H9 (cell line): ENCODE results near the gene GCM1. TPM values are rescaled to one million over a fixed set of nuclear protein-coding genes. Genes with fewer than 3 reads are reported as not detected.

Experiments
- DNase-seq: peaks from one replicate; pipeline ENCODE4 v3.0.0-alpha.2; 2017
- H2AFZ ChIP-seq: one replicate; pipeline ENCODE4 v1.6.1; 2013; ENCODE audit warnings: mild to moderate bottlenecking, low read length, control low read depth, moderate library complexity
- H2AK5ac ChIP-seq: 2 replicates; pipeline ENCODE4 v1.6.1; 2013; ENCODE audit warnings: low read length, control low read depth, mixed read lengths; ENCODE audit not compliant: insufficient read length
- H2BK120ac ChIP-seq: one replicate; pipeline ENCODE4 v1.6.1; 2013; ENCODE audit warnings: low read depth, mild to moderate bottlenecking, low read length, control low read depth, inconsistent platforms; ENCODE audit not compliant: poor library complexity, severe bottlenecking
- H2BK12ac ChIP-seq: 2 replicates; pipeline ENCODE4 v1.6.1; 2013; ENCODE audit warnings: low read length, control low read depth, mixed read lengths, low read depth; ENCODE audit not compliant: insufficient read length
- H2BK15ac ChIP-seq: 2 replicates; pipeline ENCODE4 v1.6.1; 2013; ENCODE audit warnings: low read depth, low read length, control low read depth
- H2BK20ac ChIP-seq: one replicate; pipeline ENCODE4 v1.6.1; 2013; ENCODE audit warnings: low read depth, mild to moderate bottlenecking, low read length, control low read depth, inconsistent platforms; ENCODE audit not compliant: poor library complexity, severe bottlenecking
- H2BK5ac ChIP-seq: 2 replicates; pipeline ENCODE4 v1.6.1; 2013; ENCODE audit warnings: low read length, control low read depth, mixed read lengths; ENCODE audit not compliant: insufficient read length
- H3K14ac ChIP-seq: 2 replicates; pipeline ENCODE4 v1.6.1; 2013; ENCODE audit warnings: low read length, control low read depth; ENCODE audit not compliant: insufficient read depth
- H3K18ac ChIP-seq: 2 replicates; pipeline ENCODE4 v1.6.1; 2013; ENCODE audit warnings: low read depth, mild to moderate bottlenecking, mixed read lengths, low read length, control low read depth; ENCODE audit not compliant: insufficient read length
- H3K23ac ChIP-seq: 2 replicates; pipeline ENCODE4 v1.6.1; 2013; ENCODE audit warnings: low read length, control low read depth, mixed read lengths, low read depth; ENCODE audit not compliant: insufficient read length
- H3K23me2 ChIP-seq: 2 replicates; pipeline ENCODE4 v1.6.1; 2013; ENCODE audit warnings: low read depth, mild to moderate bottlenecking, mixed read lengths, low read length, control low read depth; ENCODE audit not compliant: insufficient read length, poor library complexity, severe bottlenecking
- H3K27ac ChIP-seq: 2 replicates; pipeline ENCODE4 v1.5.1; 2013; ENCODE audit warnings: low read length, control low read depth, mixed read lengths, low read depth; ENCODE audit not compliant: insufficient read length
- H3K27me3 ChIP-seq: 2 replicates; pipeline ENCODE4 v1.6.1; 2013; ENCODE audit warnings: low read length, control low read depth, inconsistent platforms; ENCODE audit not compliant: insufficient read depth
- H3K4ac ChIP-seq: 2 replicates; pipeline ENCODE4 v1.6.1; 2013; ENCODE audit warnings: low read depth, mild to moderate bottlenecking, control low read depth, inconsistent platforms, low read length, moderate library complexity
- H3K4me1 ChIP-seq: 2 replicates; pipeline ENCODE4 v1.6.1; 2013; ENCODE audit warnings: low read length, control low read depth, inconsistent platforms; ENCODE audit not compliant: insufficient read depth
- H3K4me2 ChIP-seq: 2 replicates; pipeline ENCODE4 v1.6.1; 2013; ENCODE audit warnings: low read length, control low read depth, mixed read lengths; ENCODE audit not compliant: insufficient read length, insufficient read depth
- H3K56ac ChIP-seq: 2 replicates; pipeline ENCODE4 v1.6.1; 2013; ENCODE audit warnings: low read depth, mild to moderate bottlenecking, mixed read lengths, low read length, control low read depth; ENCODE audit not compliant: insufficient read length
- H3K79me1 ChIP-seq: 2 replicates; pipeline ENCODE4 v1.6.1; 2013; ENCODE audit warnings: low read depth, mild to moderate bottlenecking, moderate library complexity, low read length, control low read depth, inconsistent platforms; ENCODE audit not compliant: insufficient read depth, poor library complexity, severe bottlenecking
- H3K79me2 ChIP-seq: 2 replicates; pipeline ENCODE4 v1.6.1; 2013; ENCODE audit warnings: low read length, control low read depth, inconsistent platforms; ENCODE audit not compliant: insufficient read depth
- H3K9ac ChIP-seq: 2 replicates; pipeline ENCODE4 v1.6.1; 2013; ENCODE audit warnings: low read length, control low read depth, mixed read lengths; ENCODE audit not compliant: insufficient read length; ENCODE audit errors: extremely low read depth
- H3K9me3 ChIP-seq: one replicate; pipeline ENCODE4 v1.6.1; 2013; ENCODE audit warnings: low read depth, low read length, inconsistent platforms; ENCODE audit not compliant: control insufficient read depth
- H3T11ph ChIP-seq: one replicate; pipeline ENCODE4 v1.6.1; 2013; ENCODE audit warnings: mild to moderate bottlenecking, low read length, control low read depth, inconsistent platforms
- H4K20me1 ChIP-seq: one replicate; pipeline ENCODE4 v1.6.1; 2013; ENCODE audit not compliant: control insufficient read depth, insufficient read length, insufficient read depth
- H4K5ac ChIP-seq: 2 replicates; pipeline ENCODE4 v1.6.1; 2013; ENCODE audit warnings: low read depth, mild to moderate bottlenecking, mixed read lengths, low read length, control low read depth; ENCODE audit not compliant: insufficient read length
- H4K8ac ChIP-seq: replicated peaks from 2 replicates; pipeline ENCODE4 v1.6.1; 2013; ENCODE audit warnings: low read length, control low read depth, mixed read lengths, low read depth; ENCODE audit not compliant: insufficient read length
- H4K91ac ChIP-seq: 2 replicates; pipeline ENCODE4 v1.6.1; 2013; ENCODE audit warnings: low read depth, mild to moderate bottlenecking, moderate library complexity, mixed read lengths, low read length, control low read depth; ENCODE audit not compliant: insufficient read length
- H3K27ac Mint-ChIP-seq, 3 experiments: 2 replicates in 2 of 3; 3 replicates in 1 of 3; pipeline ENCODE4 v1.8.0; 2020 to 2021; ENCODE audit warnings: mixed read lengths in 3 of 3, mild to moderate bottlenecking in 1 of 3, moderate library complexity in 1 of 3
- H3K27me3 Mint-ChIP-seq: 2 replicates; pipeline ENCODE4 v1.8.0; 2021; ENCODE audit warnings: low read depth, mild to moderate bottlenecking, moderate library complexity, mixed read lengths
- H3K36me3 Mint-ChIP-seq, 3 experiments: 2 replicates in 2 of 3; 3 replicates in 1 of 3; pipeline ENCODE4 v1.8.0; 2020 to 2021; ENCODE audit warnings: low read depth in 3 of 3, mixed read lengths in 3 of 3; ENCODE audit not compliant: insufficient read depth in 1 of 3
- H3K4me1 Mint-ChIP-seq, 2 experiments: 2 replicates each; pipeline ENCODE4 v1.8.0; 2020; ENCODE audit warnings: mixed read lengths in 2 of 2
- H3K4me3 Mint-ChIP-seq, 2 experiments: 2 replicates in 1 of 2; 3 replicates in 1 of 2; pipeline ENCODE4 v1.8.0; 2020 to 2021; ENCODE audit warnings: mild to moderate bottlenecking in 2 of 2, mixed read lengths in 2 of 2, moderate library complexity in 1 of 2
- H3K9me3 Mint-ChIP-seq, 2 experiments: 2 replicates in 1 of 2; 3 replicates in 1 of 2; pipeline ENCODE4 v1.8.0; 2020; ENCODE audit warnings: mild to moderate bottlenecking in 2 of 2, mixed read lengths in 2 of 2, moderate library complexity in 1 of 2
- WGBS: extraction: QIAGEN DNeasy Blood & Tissue Kit; methylation state at CpG from one replicate; pipeline ENCODE4 v1.1.7; 2013; ENCODE audit warnings: missing lambda C conversion rate, low lambda C conversion rate, mixed read lengths; ENCODE audit not compliant: insufficient read length; ENCODE audit errors: extremely low coverage; 5-methylcytosine and 5-hydroxymethylcytosine counted together
- total RNA-seq: library from RNA; stranded (reverse); gene quantifications from 2 replicates; pipeline ENCODE4 v1.2.1, GENCODE V29; 2021
- TF ChIP-seq, protein P1 (sequence below): fragments of 200-600 bp; sonication (generic); conservative IDR thresholded peaks from 3 replicates; pipeline ENCODE4 v1.8.0; 2021; ENCODE audit warnings: antibody characterized with exemption, mild to moderate bottlenecking

Gene GCM1
- total RNA-seq, 1 experiment from 2014 or later, result not detected

DNA sequence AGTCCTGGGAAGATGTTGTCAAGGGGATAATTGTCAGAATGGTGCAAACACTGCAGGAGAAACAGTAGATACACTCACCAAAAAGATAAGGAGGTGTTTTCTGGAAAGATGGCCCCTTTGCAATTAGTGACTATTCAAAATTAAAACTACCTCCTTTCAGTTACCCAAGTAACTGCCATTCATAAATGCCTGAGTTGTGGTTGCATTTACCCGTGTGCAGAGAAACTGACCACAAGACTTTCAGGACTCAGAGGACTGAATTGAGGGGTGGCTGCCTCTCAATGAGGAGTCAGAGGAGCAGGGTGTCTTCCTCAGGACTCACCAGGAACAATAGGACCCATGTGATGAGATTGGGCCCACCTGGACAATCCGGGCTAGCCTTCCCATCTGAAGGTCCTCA is 39.0 kb downstream of the GCM1 start:
- H3K18ac ChIP-seq, result no peak overlapping the region
- no peaks in the 10 kb centered on the region for H3K79me1 ChIP-seq
- H4K5ac ChIP-seq, result no peak overlapping the region
- H2AK5ac ChIP-seq, result no peak overlapping the region
- H3K56ac ChIP-seq, result no peak overlapping the region
- no peak overlapping the region for H2BK20ac ChIP-seq
- TF ChIP-seq, protein P1, sequence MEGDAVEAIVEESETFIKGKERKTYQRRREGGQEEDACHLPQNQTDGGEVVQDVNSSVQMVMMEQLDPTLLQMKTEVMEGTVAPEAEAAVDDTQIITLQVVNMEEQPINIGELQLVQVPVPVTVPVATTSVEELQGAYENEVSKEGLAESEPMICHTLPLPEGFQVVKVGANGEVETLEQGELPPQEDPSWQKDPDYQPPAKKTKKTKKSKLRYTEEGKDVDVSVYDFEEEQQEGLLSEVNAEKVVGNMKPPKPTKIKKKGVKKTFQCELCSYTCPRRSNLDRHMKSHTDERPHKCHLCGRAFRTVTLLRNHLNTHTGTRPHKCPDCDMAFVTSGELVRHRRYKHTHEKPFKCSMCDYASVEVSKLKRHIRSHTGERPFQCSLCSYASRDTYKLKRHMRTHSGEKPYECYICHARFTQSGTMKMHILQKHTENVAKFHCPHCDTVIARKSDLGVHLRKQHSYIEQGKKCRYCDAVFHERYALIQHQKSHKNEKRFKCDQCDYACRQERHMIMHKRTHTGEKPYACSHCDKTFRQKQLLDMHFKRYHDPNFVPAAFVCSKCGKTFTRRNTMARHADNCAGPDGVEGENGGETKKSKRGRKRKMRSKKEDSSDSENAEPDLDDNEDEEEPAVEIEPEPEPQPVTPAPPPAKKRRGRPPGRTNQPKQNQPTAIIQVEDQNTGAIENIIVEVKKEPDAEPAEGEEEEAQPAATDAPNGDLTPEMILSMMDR, result no peak
- no peak overlapping the region for H4K91ac ChIP-seq
- H3K9ac ChIP-seq, result no peak overlapping the region
- no peak for DNase-seq
- WGBS, result no CpG with 5 or more reads among the region's 2 CpGs
- H3K4me1 ChIP-seq, result no peaks in the 10 kb centered on the region
- no peak overlapping the region for H2AFZ ChIP-seq
- Mint-ChIP-seq H3K27me3 (peaks cover 3% of the 10 kb centered on the region; the same call in 1 of the 2 replicates), H3K4me3 (no peak overlapping the region), H3K27ac (no peak overlapping the region), H3K36me3 (no peaks in the 10 kb centered on the region), H3K4me1 (peaks cover 15 to 21% of the 10 kb centered on the region in 2 experiments), H3K9me3 (no peaks in the 10 kb centered on the region)
- no peak overlapping the region for H3K27ac ChIP-seq
- H3K14ac ChIP-seq, result no peak overlapping the region
- H4K8ac ChIP-seq, result no peak overlapping the region
- no peak overlapping the region for H3T11ph ChIP-seq
- H3K23me2 ChIP-seq, result no peaks in the 10 kb centered on the region
- H3K4ac ChIP-seq, result no peak overlapping the region
- no peaks in the 10 kb centered on the region for H3K9me3 ChIP-seq
- H3K27me3 ChIP-seq, result no peaks in the 10 kb centered on the region
- no peak overlapping the region for H3K4me2 ChIP-seq
- no peak overlapping the region for H2BK5ac ChIP-seq
- no peak overlapping the region for H2BK12ac ChIP-seq
- no peaks in the 10 kb centered on the region for H4K20me1 ChIP-seq
- no peak overlapping the region for H2BK120ac ChIP-seq
- no peaks in the 10 kb centered on the region for H3K79me2 ChIP-seq
- H2BK15ac ChIP-seq, result no peak overlapping the region
- no peak overlapping the region for H3K23ac ChIP-seq
